Measurements from ENCODE around the gene PDGFA. TPM values are rescaled to one million over a fixed set of nuclear protein-coding genes. Genes with fewer than 3 reads are reported as not detected.
A peak's percentile ranks its signal among the peaks of the same experiment; 100 is the strongest.

Gene PDGFA
- total and polyA plus RNA-seq, 2 experiments from 2014 or later = 4.7 to 8.4 TPM

DNA sequence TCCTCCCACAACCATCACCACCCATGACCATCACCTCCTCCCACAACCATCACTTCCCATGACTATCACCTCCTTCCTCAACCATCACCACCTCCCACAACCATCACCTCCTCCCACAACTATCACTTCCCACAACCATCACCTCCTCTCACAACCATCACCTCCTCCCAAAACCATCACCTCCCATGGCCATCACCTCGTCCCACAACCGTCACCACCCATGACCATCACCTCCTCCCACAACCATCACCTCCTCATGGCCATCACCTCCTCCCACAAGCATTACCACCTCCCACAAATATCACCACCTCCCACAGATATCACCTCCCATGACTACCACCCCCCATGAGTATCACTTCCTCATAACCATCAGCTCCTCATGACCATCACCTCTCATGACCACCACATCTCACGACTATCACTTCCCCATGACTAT, 52.2 kb downstream of the PDGFA start:
- Histone ChIP-seq H3K9ac (no peak overlapping the region), H3K9me3 (ENCODE audit: low read depth) (no peaks in the 10 kb centered on the region), H3K79me2 (ENCODE audit: insufficient read depth) (no peaks in the 10 kb centered on the region), H3F3A (ENCODE audit: insufficient read depth) (peaks cover 10% of the 10 kb centered on the region; the same call in 1 of the 2 replicates), H3K36me3 (ENCODE audit: low read depth) (no peaks in the 10 kb centered on the region), H3K27ac (no peak overlapping the region), H3K4me2 (ENCODE audit: unreplicated experiment) (no peak overlapping the region), H4K20me1 (ENCODE audit: insufficient read depth) (no peaks in the 10 kb centered on the region), H3K4me3 (no peak overlapping the region), H3K27me3 (replicated peaks; ENCODE audit: insufficient read depth) (no peaks in the 10 kb centered on the region), H3K4me1 (ENCODE audit: insufficient read depth) (peaks cover 17% of the 10 kb centered on the region; the same call in 1 of the 2 replicates), H3K9me2 (ENCODE audit: insufficient read depth) (no peaks in the 10 kb centered on the region), H2AFZ (no peak overlapping the region)
- in situ Hi-C loops (cut with MboI) = no loop called here
- TF ChIP-seq EZH2 (IDR thresholded peaks at IDR 0.05; ENCODE audit: insufficient read depth, poor library complexity, severe bottlenecking) (no peak), EZH2phosphoT487 (IDR thresholded peaks at IDR 0.05; ENCODE audit: insufficient read depth, low read depth) (no peak)
- 75 to 79% methylated on average over 3 of the region's 3 CpGs for WGBS, 2 experiments (ENCODE audit: low coverage in 1 of 2, low lambda C conversion rate in 2 of 2, missing lambda C conversion rate in 2 of 2)
- no peak for DNase-seq

- H3K4me2 ChIP-seq (ENCODE audit: unreplicated experiment) = no peak overlapping the region
- in situ Hi-C loops (cut with MboI) = no loop called here
- peaks cover 13% of the 10 kb centered on the region; the same call in 1 of the 2 replicates for H3K4me1 ChIP-seq (ENCODE audit: insufficient read depth)
- DNase-seq = no peak
- peaks cover 8% of the 10 kb centered on the region; the same call in 1 of the 2 replicates for H3F3A ChIP-seq (ENCODE audit: insufficient read depth)
- no peak overlapping the region for H2AFZ ChIP-seq
- H3K36me3 ChIP-seq (ENCODE audit: low read depth) = no peaks in the 10 kb centered on the region
- no peaks in the 10 kb centered on the region for H3K79me2 ChIP-seq (ENCODE audit: insufficient read depth)
- H3K9ac ChIP-seq = no peak overlapping the region
- H4K20me1 ChIP-seq (ENCODE audit: insufficient read depth) = no peaks in the 10 kb centered on the region
- H3K27me3 ChIP-seq (replicated peaks; ENCODE audit: insufficient read depth) = no peaks in the 10 kb centered on the region
- 78 to 83% methylated on average over 6 to 9 of the region's 9 CpGs for WGBS, 2 experiments (ENCODE audit: low coverage in 1 of 2, low lambda C conversion rate in 2 of 2, missing lambda C conversion rate in 2 of 2)
- H3K4me3 ChIP-seq = no peak overlapping the region
- H3K27ac ChIP-seq = no peak overlapping the region
- H3K9me2 ChIP-seq (ENCODE audit: insufficient read depth) = no peaks in the 10 kb centered on the region
- TF ChIP-seq EZH2phosphoT487 (IDR thresholded peaks at IDR 0.05; ENCODE audit: insufficient read depth, low read depth) = no peak
- TF ChIP-seq EZH2 (IDR thresholded peaks at IDR 0.05; ENCODE audit: insufficient read depth, poor library complexity, severe bottlenecking) = no peak
- H3K9me3 ChIP-seq (ENCODE audit: low read depth) = no peaks in the 10 kb centered on the region
These were observed 53.0 kb downstream of the PDGFA start for GRCh38 chr7:466465-467191.

DNA sequence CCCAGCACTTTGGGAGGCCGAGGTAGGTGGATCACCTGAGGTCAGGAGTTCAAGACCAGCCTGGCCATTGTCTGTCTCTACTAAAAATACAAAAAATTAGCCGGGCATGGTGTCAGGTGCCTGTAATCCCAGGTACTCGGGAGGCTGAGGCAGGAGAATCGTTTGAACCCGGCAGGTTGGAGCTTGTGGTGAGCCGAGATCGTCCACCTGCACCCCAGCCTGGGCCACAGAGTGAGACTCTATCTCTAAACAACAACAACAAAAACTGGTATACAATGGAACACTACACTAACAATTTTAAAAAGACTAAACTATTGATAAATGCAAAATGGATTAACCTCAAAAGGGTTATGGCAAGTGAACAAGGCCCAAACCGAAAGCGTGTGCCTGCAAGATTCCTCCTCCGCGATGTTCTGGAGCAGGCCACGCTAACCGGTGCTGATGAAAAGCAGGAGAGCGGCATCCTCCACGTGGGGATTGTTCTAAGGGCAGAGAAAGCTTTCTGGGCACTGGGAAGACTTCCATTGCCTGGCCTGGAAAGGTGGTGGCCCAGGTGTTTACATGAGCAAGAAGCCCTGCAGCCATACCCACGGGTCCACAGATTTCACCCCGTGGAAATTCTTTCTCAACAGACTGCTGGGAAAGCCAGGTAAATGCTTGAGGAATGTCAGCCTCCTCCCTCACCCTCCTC, 53.8 kb downstream of the PDGFA start:
- H3K4me2 ChIP-seq (ENCODE audit: unreplicated experiment) = no peak overlapping the region
- no peaks in the 10 kb centered on the region for H3K79me2 ChIP-seq (ENCODE audit: insufficient read depth)
- H3K9me2 ChIP-seq (ENCODE audit: insufficient read depth) = no peaks in the 10 kb centered on the region
- WGBS, 2 experiments (ENCODE audit: low coverage in 1 of 2, low lambda C conversion rate in 2 of 2, missing lambda C conversion rate in 2 of 2) = 58% methylated on average over 17 of the region's 17 CpGs
- no peak for TF ChIP-seq EZH2phosphoT487 (IDR thresholded peaks at IDR 0.05; ENCODE audit: insufficient read depth, low read depth)
- no peak for TF ChIP-seq EZH2 (IDR thresholded peaks at IDR 0.05; ENCODE audit: insufficient read depth, poor library complexity, severe bottlenecking)
- H3K4me3 ChIP-seq = no peak overlapping the region
- peaks cover 9% of the 10 kb centered on the region; the same call in 1 of the 2 replicates for H3K4me1 ChIP-seq (ENCODE audit: insufficient read depth)
- H4K20me1 ChIP-seq (ENCODE audit: insufficient read depth) = no peaks in the 10 kb centered on the region
- no peak overlapping the region for H3K9ac ChIP-seq
- H2AFZ ChIP-seq = no peak overlapping the region
- no peaks in the 10 kb centered on the region for H3K9me3 ChIP-seq (ENCODE audit: low read depth)
- H3K27me3 ChIP-seq (replicated peaks; ENCODE audit: insufficient read depth) = no peaks in the 10 kb centered on the region
- DNase-seq = peak; percentile 32
- H3K36me3 ChIP-seq (ENCODE audit: low read depth) = no peaks in the 10 kb centered on the region
- in situ Hi-C loops (cut with MboI) = no loop called here
- H3F3A ChIP-seq (ENCODE audit: insufficient read depth) = peaks cover 6% of the 10 kb centered on the region
- H3K27ac ChIP-seq = no peak overlapping the region

GRCh38 chr7:464454-465401, 54.9 kb downstream of the PDGFA start:
- 10 to 14% methylated on average over 31 to 32 of the region's 34 CpGs for WGBS, 2 experiments (ENCODE audit: low coverage in 1 of 2, low lambda C conversion rate in 2 of 2, missing lambda C conversion rate in 2 of 2)
- Histone ChIP-seq H4K20me1 (ENCODE audit: insufficient read depth) (no peaks in the 10 kb centered on the region), H3K36me3 (ENCODE audit: low read depth) (no peaks in the 10 kb centered on the region), H3K4me1 (ENCODE audit: insufficient read depth) (peaks cover 18% of the 10 kb centered on the region; the same call in 1 of the 2 replicates), H3K9ac (no peak overlapping the region), H3K4me3 (no peak overlapping the region), H3K79me2 (ENCODE audit: insufficient read depth) (no peaks in the 10 kb centered on the region), H3K9me3 (ENCODE audit: low read depth) (no peaks in the 10 kb centered on the region), H3K9me2 (ENCODE audit: insufficient read depth) (no peaks in the 10 kb centered on the region), H3F3A (ENCODE audit: insufficient read depth) (peaks cover 6% of the 10 kb centered on the region), H3K4me2 (ENCODE audit: unreplicated experiment) (no peak overlapping the region), H3K27me3 (replicated peaks; ENCODE audit: insufficient read depth) (no peaks in the 10 kb centered on the region), H2AFZ (0 out of 2 replicates have a peak overlapping the region, but pooled peaks have one; percentile 4), H3K27ac (no peak overlapping the region)
- TF ChIP-seq EZH2phosphoT487 (IDR thresholded peaks at IDR 0.05; ENCODE audit: insufficient read depth, low read depth) (no peak), EZH2 (IDR thresholded peaks at IDR 0.05; ENCODE audit: insufficient read depth, poor library complexity, severe bottlenecking) (no peak)
- DNase-seq = peak; percentile 65
- in situ Hi-C loops (cut with MboI) = no loop called here

All from GM23248 (cell line).